Measurements from ENCODE around the gene TGFBR2. TPM values are rescaled to one million over a fixed set of nuclear protein-coding genes. Genes with fewer than 3 reads are reported as not detected.

Gene TGFBR2
- polyA plus RNA-seq, 1 of the 3 experiments (the other 2 are of a cell fraction): 48.3 TPM

DNA sequence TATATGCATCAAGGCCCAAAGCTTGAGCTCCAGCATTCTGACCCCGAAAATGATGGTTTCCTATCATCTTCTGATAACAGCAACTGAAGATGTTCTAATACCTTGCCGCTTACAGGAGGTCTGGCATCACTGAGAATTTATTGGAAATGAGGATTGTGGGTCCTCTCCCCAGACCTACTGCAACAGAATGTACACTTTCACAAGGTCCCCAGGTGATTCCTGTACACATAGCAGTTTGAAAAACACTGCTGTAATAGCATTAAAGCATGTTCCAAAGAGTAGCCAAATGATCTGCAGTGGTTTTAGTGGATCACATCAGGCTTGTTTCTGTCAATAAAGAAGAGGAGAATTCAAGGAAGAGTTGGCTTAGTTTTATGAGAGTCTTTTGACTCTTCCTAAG, 11.3 kb downstream of the TGFBR2 start:
- Histone ChIP-seq H3K9me3 (no peaks in the 10 kb centered on the region), H3K27ac (ENCODE audit: low read depth in 2 of 2, low read length in 1 of 2) (no peak overlapping the region), H3F3A (replicated peaks; ENCODE audit: insufficient read depth) (peaks cover 10% of the 10 kb centered on the region), H2AFZ (ENCODE audit: low read depth) (no peak overlapping the region), H4K20me1 (ENCODE audit: insufficient read depth) (peaks cover 58% of the 10 kb centered on the region), H3K36me3 (replicated peaks in 1 of 2; ENCODE audit: control insufficient read depth in 1 of 2, insufficient read depth in 2 of 2, low read length in 1 of 2) (peaks cover 0 to 30% of the 10 kb centered on the region in 2 experiments), H3K4me2 (no peak overlapping the region), H3K27me3 (ENCODE audit: insufficient read depth) (no peaks in the 10 kb centered on the region), H3K9ac (no peak overlapping the region), H3K4me3 (ENCODE audit: low read depth in 2 of 2, low read length in 1 of 2) (no peak overlapping the region), H3K79me2 (ENCODE audit: insufficient read depth) (peaks cover 100% of the 10 kb centered on the region), H3K9me2 (no peaks in the 10 kb centered on the region), H3K4me1 (ENCODE audit: control insufficient read depth in 1 of 2, insufficient read depth in 2 of 2, low read depth in 1 of 2, low read length in 1 of 2) (peaks cover 0 to 56% of the 10 kb centered on the region in 2 experiments; a peak in 3 of 4 replicates)
- no peak for TF ChIP-seq RCOR1 (IDR thresholded peaks at IDR 0.05; ENCODE audit: low read length)
- TF ChIP-seq SMC3 (IDR thresholded peaks at IDR 0.05; ENCODE audit: low read depth, low read length): no peak
- TF ChIP-seq, protein P1, sequence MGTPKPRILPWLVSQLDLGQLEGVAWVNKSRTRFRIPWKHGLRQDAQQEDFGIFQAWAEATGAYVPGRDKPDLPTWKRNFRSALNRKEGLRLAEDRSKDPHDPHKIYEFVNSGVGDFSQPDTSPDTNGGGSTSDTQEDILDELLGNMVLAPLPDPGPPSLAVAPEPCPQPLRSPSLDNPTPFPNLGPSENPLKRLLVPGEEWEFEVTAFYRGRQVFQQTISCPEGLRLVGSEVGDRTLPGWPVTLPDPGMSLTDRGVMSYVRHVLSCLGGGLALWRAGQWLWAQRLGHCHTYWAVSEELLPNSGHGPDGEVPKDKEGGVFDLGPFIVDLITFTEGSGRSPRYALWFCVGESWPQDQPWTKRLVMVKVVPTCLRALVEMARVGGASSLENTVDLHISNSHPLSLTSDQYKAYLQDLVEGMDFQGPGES (IDR thresholded peaks at IDR 0.05; ENCODE audit: low read depth, low read length): no peak
- TF ChIP-seq, protein P2, sequence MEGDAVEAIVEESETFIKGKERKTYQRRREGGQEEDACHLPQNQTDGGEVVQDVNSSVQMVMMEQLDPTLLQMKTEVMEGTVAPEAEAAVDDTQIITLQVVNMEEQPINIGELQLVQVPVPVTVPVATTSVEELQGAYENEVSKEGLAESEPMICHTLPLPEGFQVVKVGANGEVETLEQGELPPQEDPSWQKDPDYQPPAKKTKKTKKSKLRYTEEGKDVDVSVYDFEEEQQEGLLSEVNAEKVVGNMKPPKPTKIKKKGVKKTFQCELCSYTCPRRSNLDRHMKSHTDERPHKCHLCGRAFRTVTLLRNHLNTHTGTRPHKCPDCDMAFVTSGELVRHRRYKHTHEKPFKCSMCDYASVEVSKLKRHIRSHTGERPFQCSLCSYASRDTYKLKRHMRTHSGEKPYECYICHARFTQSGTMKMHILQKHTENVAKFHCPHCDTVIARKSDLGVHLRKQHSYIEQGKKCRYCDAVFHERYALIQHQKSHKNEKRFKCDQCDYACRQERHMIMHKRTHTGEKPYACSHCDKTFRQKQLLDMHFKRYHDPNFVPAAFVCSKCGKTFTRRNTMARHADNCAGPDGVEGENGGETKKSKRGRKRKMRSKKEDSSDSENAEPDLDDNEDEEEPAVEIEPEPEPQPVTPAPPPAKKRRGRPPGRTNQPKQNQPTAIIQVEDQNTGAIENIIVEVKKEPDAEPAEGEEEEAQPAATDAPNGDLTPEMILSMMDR (IDR thresholded peaks at IDR 0.05): no peak
- no peak for TF ChIP-seq RXRA (IDR thresholded peaks at IDR 0.05; ENCODE audit: borderline replicate concordance, low read depth)
- no peak for TF ChIP-seq TAF1 (IDR thresholded peaks at IDR 0.05; ENCODE audit: borderline replicate concordance, low read depth, low read length)
- TF ChIP-seq, protein P3, sequence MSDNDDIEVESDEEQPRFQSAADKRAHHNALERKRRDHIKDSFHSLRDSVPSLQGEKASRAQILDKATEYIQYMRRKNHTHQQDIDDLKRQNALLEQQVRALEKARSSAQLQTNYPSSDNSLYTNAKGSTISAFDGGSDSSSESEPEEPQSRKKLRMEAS (IDR thresholded peaks at IDR 0.05; ENCODE audit: low read depth): no peak
- TF ChIP-seq FOXJ3 (CRISPR knock-in tag; IDR thresholded peaks at IDR 0.05): no peak
- no peak for TF ChIP-seq USF2 (IDR thresholded peaks at IDR 0.05; ENCODE audit: borderline replicate concordance, low read depth, low read length)
- no peak for TF ChIP-seq USF1 (IDR thresholded peaks at IDR 0.05; ENCODE audit: borderline replicate concordance, low read depth)
- no peak for TF ChIP-seq ZBTB33 (IDR thresholded peaks at IDR 0.05; ENCODE audit: borderline replicate concordance, low read depth)
- no peak for TF ChIP-seq MXI1 (IDR thresholded peaks at IDR 0.05; ENCODE audit: low read depth, low read length)
- TF ChIP-seq NRF1 (IDR thresholded peaks at IDR 0.05; ENCODE audit: low read depth, low read length): no peak
- TF ChIP-seq EP300 (IDR thresholded peaks at IDR 0.05; ENCODE audit: borderline replicate concordance in 1 of 2, low read depth in 1 of 2, low read length in 1 of 2): no peak
- no peak for TF ChIP-seq ELF1 (IDR thresholded peaks at IDR 0.05)
- TF ChIP-seq RFX5 (IDR thresholded peaks at IDR 0.05; ENCODE audit: low read length): no peak
- TF ChIP-seq EZH2phosphoT487 (IDR thresholded peaks at IDR 0.05; ENCODE audit: borderline replicate concordance, low read depth): no peak
- TF ChIP-seq RAD21 (IDR thresholded peaks at IDR 0.05; ENCODE audit: low read length): no peak
- DNase-seq: no peak
- CTCF ChIA-PET: no interaction called here
- POLR2A ChIA-PET: no interaction called here
- WGBS (ENCODE audit: low lambda C conversion rate): 97% methylated on average over 2 of the region's 2 CpGs
